ENCODE measurements around the gene DPCD.

GRCh38 chr10:101558671-101559595 is 29.2 kb upstream of the DPCD start:
- TF ChIP-seq CTCF (IDR thresholded peaks at IDR 0.05) (no peak), POLR2A (IDR thresholded peaks at IDR 0.05) (no peak)

Data from ovary (tissue), 3 donors.